Amniotic stem cell (primary cell): Measurements from ENCODE around the gene IL22RA2.
A peak's percentile ranks its signal among the peaks of the same experiment; 100 is the strongest.

Source experiments
- DNase-seq: peaks from one replicate; lab custom pipeline; 2025; lab: John Stamatoyannopoulos, UW

Gene IL22RA2

GRCh38 chr6:137095651-137096238 lies 77.7 kb downstream of the IL22RA2 start:
- no peak for DNase-seq

- DNase-seq: no peak
Observed at GRCh38 chr6:137095093-137095492, 78.4 kb downstream of the IL22RA2 start.

GRCh38 chr6:137094411-137095008 lies 78.9 kb downstream of the IL22RA2 start:
- peak; percentile 38 for DNase-seq
